Tongue (tissue), 3 donors: ENCODE results near the gene PAPOLB. TPM values are rescaled to one million over a fixed set of nuclear protein-coding genes. Genes with fewer than 3 reads are reported as not detected.
A peak's percentile ranks its signal among the peaks of the same experiment; 100 is the strongest.

Experiments
- DNase-seq: peaks from one replicate; pipeline ENCODE4 v3.0.0-alpha.2; 2015
- small RNA-seq: library from RNA; depleted of rRNA; stranded (forward); fragments of <200 nt; gene quantifications from one replicate; pipeline ENCODE3, GENCODE V24; 2014; ENCODE audit warnings: low replicate concordance
- total RNA-seq: library from RNA; depleted of rRNA; stranded (reverse); fragments of >200 nt; gene quantifications from one replicate; pipeline ENCODE4 v1.2.3, GENCODE V29; 2014

Gene PAPOLB
- total RNA-seq, 1 donor from 2014 or later = 0.10 TPM

DNA sequence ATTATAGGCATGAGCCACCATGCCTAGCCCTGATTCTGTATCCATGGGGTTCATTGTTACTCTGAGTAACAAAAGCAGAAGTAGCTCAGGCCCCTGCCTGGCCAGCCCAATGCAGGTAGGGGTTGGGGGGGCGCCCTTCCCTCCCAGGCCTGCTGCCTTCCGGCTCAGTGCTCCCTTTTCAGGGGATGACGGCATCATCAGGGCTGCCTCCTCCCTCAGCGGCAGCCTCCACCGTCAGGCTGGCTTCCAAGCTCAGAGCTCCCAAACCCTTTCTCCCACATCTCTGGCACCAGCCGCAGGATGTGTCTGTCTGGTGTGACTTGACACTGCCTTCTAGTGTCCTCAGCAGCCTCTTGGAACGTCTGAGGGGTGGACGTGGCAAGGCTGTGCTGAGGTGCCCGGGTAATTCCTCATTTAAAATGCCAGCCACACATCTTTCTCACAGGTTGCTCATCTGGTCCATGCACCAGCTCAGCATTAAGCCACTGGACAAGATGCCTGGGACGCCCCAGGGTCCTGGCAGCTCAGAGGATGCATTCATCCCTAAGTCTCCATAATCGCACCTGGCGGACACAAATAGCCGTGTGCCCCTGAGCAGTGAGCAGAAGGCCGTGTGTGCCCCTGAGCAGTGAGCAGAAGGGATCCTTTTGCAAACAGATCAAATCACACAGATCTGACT lies 38.2 kb downstream of the PAPOLB start:
- DNase-seq = no peak

DNA sequence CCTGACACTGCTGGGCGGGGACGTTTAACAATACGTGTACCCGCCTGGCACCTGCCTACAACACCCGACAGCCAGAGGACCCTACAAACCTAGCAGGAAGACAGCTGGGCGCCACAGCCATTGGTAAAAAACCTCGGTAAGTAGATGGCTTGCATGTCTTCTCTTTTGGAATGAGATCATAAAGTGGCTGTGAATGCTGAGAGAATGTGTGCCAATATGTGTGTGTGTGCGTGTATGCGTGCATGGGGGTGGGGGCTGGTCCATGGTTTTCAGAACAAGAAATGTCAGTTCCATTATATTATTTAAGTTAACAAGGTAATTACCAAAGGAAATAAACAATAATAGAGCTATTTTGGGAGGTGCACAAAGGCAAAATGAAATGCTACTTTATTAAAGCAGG lies 39.2 kb downstream of the PAPOLB start:
- no peak for DNase-seq

GRCh38 chr7:4820967-4821471 lies 40.8 kb downstream of the PAPOLB start:
- DNase-seq = no peak

- no peak for DNase-seq
Measured at GRCh38 chr7:4820405-4820966, 41.3 kb downstream of the PAPOLB start.

- peak; percentile 35 for DNase-seq
Measured at GRCh38 chr7:4819560-4820404, 42.0 kb downstream of the PAPOLB start.

DNA sequence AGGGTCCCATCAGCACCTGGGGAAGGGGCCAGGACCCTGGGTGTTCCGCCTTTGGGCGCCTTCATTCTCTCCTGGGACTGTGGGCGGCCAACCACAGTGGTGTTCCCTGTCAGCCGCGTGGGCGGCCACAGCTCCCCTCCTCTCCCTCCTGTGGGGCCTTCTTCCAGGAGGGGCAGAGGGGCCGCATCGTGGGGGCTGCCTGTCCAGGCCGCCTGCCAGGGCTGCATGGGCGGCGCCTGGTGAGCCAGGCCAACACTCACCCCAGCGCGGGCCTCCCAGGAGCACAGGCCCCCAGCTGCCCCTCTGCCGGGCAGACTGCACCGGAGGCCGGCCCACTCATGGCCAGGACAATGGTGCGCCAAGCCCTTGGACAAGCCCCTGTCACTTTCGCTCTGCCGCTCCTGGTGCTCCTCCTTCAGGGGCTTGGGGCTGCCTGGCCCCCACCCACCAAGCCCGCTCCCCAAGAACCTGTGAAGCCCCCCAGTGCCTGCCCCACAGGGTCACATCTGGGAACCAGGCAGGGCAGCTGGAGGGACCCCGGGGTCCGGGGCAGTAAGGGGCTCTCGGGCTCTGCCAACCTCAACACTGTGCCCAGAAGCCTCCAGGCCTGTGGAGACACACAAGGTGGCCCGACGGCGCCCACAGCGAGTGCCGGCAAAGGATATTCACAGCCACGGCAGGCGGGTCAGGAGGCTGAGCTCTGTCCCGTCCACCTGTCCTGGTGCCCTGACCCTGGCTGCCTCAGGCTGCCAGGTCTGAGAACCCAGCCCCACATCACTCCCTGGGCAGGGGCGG lies 43.6 kb downstream of the PAPOLB start:
- DNase-seq = peak; percentile 38

DNA sequence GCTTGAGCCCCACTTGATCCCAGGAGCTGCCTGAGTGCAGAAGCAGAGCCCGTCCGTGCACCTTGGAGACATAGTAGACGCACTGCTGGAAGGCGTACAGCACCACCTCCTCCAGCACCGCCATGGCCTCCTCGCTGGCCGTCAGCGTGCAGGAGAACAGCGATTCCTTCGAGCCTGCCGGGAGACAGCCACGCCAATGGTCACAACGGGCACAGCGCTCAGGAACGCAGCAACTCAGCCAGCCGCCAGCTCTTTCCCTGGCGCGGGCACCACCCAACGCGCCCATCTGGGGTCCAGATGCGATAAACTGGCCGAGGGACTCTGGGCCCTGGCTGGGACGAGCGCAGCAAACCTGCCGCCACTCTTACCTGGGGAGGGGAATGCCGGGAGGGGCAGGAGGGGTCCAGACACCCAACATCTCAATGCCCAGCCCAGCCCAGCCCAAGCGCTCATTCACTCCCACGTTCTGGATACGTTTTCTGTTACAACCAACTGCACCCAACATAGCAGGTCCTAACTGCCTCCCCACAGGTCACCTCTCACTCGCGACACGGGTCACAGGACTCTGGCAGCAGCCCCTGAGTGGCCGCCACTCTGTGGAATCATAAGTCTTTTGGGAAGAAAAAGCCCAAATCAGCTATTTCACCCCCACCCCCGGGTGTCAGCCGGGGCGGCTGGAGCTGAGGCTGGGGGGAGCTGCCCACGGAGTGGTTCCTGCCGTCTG lies 44.5 kb downstream of the PAPOLB start:
- no peak for DNase-seq

GRCh38 chr7:4816419-4817080 lies 45.3 kb downstream of the PAPOLB start:
- no peak for DNase-seq

- no peak for DNase-seq
Measured at GRCh38 chr7:4815609-4816418, 46.0 kb downstream of the PAPOLB start.

DNA sequence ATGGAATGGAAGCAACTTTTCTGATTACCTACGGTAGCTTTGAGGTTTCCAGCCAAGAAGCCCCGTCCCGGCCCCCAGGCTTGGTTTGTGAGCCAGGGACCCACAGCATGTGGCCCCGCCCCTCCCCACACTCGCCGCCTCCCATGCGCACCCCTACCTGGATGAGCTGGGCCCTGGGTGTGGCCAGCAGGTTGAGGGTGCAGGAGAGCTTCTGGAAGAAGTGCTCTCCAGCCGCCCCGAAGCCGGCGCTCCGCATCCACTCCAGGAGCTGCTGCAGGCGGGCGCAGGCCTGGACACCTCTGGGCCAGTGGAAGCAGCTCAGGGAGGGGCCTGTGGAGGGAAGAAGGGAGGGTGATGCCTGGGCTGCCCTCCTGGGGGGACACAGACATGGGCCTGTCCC lies 46.7 kb downstream of the PAPOLB start:
- no peak for DNase-seq

GRCh38 chr7:4814433-4814832 lies 47.4 kb downstream of the PAPOLB start:
- DNase-seq = no peak

GRCh38 chr7:4809666-4810065 lies 52.2 kb downstream of the PAPOLB start:
- DNase-seq = no peak

GRCh38 chr7:4809091-4809591 lies 52.7 kb downstream of the PAPOLB start:
- no peak for DNase-seq

GRCh38 chr7:4808565-4808964 lies 53.3 kb downstream of the PAPOLB start:
- DNase-seq = no peak

GRCh38 chr7:4808026-4808425 lies 53.8 kb downstream of the PAPOLB start:
- DNase-seq = no peak

Small RNAs within 50 kb of the gene (small RNA-seq; reads per million reads assigned to genes)
- not detected for gene RF00019

Other genes with a start within 250 kb of the PAPOLB start
- gene FOXK1, start 179.7 kb downstream of the PAPOLB start, total RNA-seq = 26.9 TPM
- gene AP5Z1, start 86.4 kb downstream of the PAPOLB start, total RNA-seq = 19.1 TPM
- gene RADIL, start 21.7 kb upstream of the PAPOLB start, total RNA-seq = 7.3 TPM
- not detected for gene MMD2, start 97.2 kb upstream of the PAPOLB start, total RNA-seq
- 23.0 TPM for gene RBAK, start 183.8 kb upstream of the PAPOLB start, total RNA-seq